Left hindlimb (tissue), 1 donor: ENCODE results near the gene OR52M1.

ENCODE experiments used
- DNase-seq: peaks from one replicate; pipeline ENCODE4 v3.0.0-alpha.2; 2018

OR52M1 gene

DNA sequence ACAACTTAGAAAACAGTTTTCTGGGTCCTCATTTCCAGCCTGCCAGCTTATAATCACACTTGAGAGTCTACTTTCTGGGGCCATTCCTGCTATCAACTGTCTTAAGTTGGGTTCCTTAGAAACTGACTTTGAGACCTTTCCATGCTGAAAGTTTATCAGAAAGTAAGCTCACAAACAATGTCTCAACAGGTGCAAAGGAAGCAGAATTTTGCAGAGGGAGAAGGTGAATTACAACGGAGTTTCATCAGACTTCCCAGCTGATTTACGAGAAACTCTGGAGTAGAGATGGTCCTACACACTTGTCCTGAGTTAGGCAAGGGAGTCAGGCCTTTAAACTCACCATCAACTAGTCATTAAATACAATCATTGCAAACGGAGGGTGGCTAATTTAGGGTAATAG, 31.9 kb downstream of the OR52M1 start:
- DNase-seq = no peak

DNA sequence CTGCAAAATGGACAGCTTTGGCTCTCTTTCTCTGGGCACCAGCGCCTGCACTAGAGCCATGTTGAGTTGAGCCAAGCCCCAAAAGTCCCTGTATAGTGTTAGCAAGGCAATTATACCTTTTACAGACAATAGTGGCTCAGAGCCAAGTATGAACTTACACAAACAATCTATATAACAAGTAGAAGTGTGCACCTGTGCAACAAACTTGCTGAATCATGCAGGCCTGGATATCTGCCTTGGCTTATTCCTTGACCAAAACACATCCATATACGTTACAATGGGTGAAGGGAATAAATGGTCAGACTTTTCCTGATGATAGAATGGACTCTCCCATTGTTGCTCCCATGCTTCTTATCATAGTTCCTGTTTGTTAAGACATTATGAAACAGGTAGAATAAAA, 32.8 kb downstream of the OR52M1 start:
- DNase-seq = no peak

DNA sequence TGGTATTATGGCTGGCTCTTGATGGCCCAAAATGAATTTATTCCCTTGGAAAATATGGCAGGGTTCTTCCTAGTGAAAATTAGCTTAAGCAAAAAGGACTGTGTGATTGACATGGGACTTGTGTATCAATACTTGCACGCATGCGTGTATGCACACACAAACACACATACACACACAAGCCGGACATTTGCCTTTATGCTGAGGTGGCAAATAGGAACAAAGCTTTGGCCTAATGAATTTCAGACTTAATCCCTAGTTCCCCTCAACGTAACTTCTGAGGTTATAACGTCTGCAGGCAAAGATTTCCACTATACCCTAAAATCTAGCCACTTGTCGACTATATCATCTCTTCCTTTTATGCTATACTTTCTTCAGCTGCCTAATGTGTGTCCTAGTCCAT, 33.6 kb downstream of the OR52M1 start:
- DNase-seq = no peak

DNA sequence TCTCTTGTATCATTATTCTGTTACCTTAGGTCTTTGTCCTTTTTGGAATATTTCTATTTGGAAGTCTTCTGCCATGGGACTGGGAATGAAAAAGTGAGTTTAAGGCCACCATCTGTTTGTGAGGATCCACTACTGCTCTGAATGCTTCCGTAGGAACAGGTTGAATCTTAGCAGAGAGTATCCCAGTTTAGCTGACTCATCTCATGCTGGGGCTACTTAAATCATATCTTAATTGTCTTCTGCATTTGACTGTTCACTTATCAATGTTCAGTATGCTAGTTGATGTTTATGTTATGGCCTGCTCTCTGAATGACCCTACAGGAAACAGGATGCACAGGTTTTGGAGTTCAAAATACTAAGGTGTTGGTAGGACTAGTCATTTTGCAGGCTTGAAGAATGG, 35.1 kb downstream of the OR52M1 start:
- no peak for DNase-seq

DNA sequence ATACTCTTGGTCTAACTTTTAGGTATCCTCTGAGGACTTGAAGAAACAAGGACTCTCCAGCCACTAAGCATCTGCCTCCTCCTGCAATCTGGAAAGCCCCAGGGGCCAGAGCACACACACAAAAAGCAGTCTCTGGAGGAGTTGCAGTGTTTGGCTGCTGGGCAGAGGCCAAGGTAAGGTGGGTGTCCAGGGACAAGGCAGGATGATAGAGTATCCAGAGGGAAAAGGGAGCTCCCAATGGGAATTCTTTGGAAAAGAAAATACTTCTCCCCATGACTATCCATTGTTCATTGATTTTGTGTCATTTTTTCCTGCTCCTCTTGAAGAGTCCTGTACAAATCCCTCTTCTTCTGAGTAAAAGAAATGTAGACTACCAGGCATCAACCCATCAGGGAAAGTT, 36.5 kb downstream of the OR52M1 start, which contains the start of gene OR52I2:
Gene OR52I2, plus strand, starts transcription at position 301 of the 400 bp plus-strand sequence.
- no peak for DNase-seq

DNA sequence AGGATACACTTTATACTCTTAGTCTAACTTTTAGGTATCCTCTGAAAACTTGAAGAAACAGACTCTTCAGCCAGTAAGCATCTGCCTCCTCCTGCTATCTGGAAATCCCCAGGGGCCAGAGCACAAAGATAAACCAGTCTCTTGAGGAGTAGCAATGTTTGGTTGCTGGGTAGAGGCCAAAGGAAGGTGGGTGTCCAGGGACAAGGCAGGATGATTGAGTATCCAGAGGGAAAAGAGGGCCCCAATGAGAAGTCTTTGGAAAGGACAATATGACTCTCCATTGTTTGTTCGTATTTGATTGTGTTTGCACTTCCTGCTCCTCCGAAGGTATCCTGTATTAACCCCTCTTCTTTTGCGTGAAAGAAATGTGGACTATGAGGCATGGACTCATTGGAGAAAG, 44.0 kb downstream of the OR52M1 start:
- no peak for DNase-seq

GRCh38 chr11:4593739-4594138, 48.7 kb downstream of the OR52M1 start, which contains the start of gene OR52I1:
Gene OR52I1 (plus strand): TSS chr11:4594039. CDS start chr11:4594039, 0 bp downstream.
- no peak for DNase-seq
